Gastroesophageal sphincter (tissue), 3 donors: ENCODE results near the gene SPOCK3.

Experiments used
- CTCF ChIP-seq, 4 experiments: fragments of 200-600 bp in 2 of 4; fragments of 450-650 bp in 2 of 4; sonication (generic) in 1 of 4; IDR thresholded peaks; one replicate each; pipeline ENCODE4 v1.5.1; 2017 to 2019; ENCODE audit warnings: antibody characterized with exemption in 4 of 4, mild to moderate bottlenecking in 2 of 4, moderate library complexity in 2 of 4
- EP300 ChIP-seq: sonication (generic); formaldehyde crosslinking; IDR thresholded peaks from one replicate; pipeline ENCODE4 v1.6.1; 2017; ENCODE audit warnings: antibody characterized with exemption, mild to moderate bottlenecking
- POLR2A ChIP-seq, 2 donors: fragments of 450-650 bp; IDR thresholded peaks; one replicate each; pipeline ENCODE4 v1.6.1; 2017; ENCODE audit warnings: antibody characterized with exemption in 2 of 2, mild to moderate bottlenecking in 2 of 2, moderate library complexity in 1 of 2
- POLR2AphosphoS5 ChIP-seq: sonication (generic); formaldehyde crosslinking; IDR thresholded peaks from one replicate; pipeline ENCODE4 v1.6.1; 2017; ENCODE audit warnings: antibody characterized with exemption

GRCh38 chr4:167185465-167185864 lies 48.8 kb downstream of the SPOCK3 start:
- TF ChIP-seq CTCF (IDR thresholded peaks at IDR 0.05), result no peak
- no peak for TF ChIP-seq EP300
- no peak for TF ChIP-seq POLR2A (IDR thresholded peaks at IDR 0.05)
- TF ChIP-seq POLR2AphosphoS5, result no peak
